IMR-90 (cell line): ENCODE data around the gene SAXO1. TPM values are rescaled to one million over a fixed set of nuclear protein-coding genes. Genes with fewer than 3 reads are reported as not detected.

Experiments used
- ATAC-seq: fragments of 200-7000 bp; cut with Tn5 transposase; 2 replicates; pipeline ENCODE4 v1.9.1; 2020; ENCODE audit warnings: low read depth, mild to moderate bottlenecking, moderate library complexity
- BruUV-seq: library from RNA; stranded (reverse); fragments of 400-500 nt; replicated peaks from 2 replicates; lab custom pipeline; 2021; lab: Mats Ljungman, UMichigan
- CTCF ChIA-PET: fragments of 300-600 bp; formaldehyde crosslinking; extraction: SDS; loops from one replicate; lab custom pipeline; 2021; ENCODE audit warnings: antibody characterized with exemption; lab: Yijun Ruan, JAX
- POLR2A ChIA-PET: fragments of 300-600 bp; sonication (Branson Sonifier 250); formaldehyde crosslinking; loops from one replicate; lab custom pipeline; 2022; ENCODE audit warnings: antibody characterized with exemption; ENCODE audit not compliant: unreplicated experiment; lab: Charles Lee
- DNase-seq: peaks from one replicate; pipeline ENCODE4 v3.0.0; 2013
- H2AFZ ChIP-seq: replicated peaks from 2 replicates; pipeline ENCODE3; 2013; ENCODE audit warnings: low read length, mild to moderate bottlenecking; ENCODE audit not compliant: poor library complexity
- H2AK5ac ChIP-seq: 2 replicates; pipeline ENCODE4 v1.6.1; 2013; ENCODE audit warnings: low read depth, low read length, inconsistent platforms
- H2AK9ac ChIP-seq: replicated peaks from 2 replicates; pipeline ENCODE3; 2013; ENCODE audit warnings: mild to moderate bottlenecking, low read depth, low read length, moderate library complexity; ENCODE audit not compliant: poor library complexity
- H2BK120ac ChIP-seq: 2 replicates; pipeline ENCODE4 v1.6.1; 2013; ENCODE audit warnings: low read depth, low read length, inconsistent platforms
- H2BK15ac ChIP-seq: 3 replicates; pipeline ENCODE4 v1.6.1; 2013; ENCODE audit warnings: low read depth, low read length, inconsistent platforms
- H2BK20ac ChIP-seq: 2 replicates; pipeline ENCODE4 v1.6.1; 2013; ENCODE audit warnings: low read depth, mild to moderate bottlenecking, inconsistent platforms, low read length, moderate library complexity
- H2BK5ac ChIP-seq: 2 replicates; pipeline ENCODE4 v1.6.1; 2013; ENCODE audit warnings: mild to moderate bottlenecking, low read depth, low read length, inconsistent platforms; ENCODE audit not compliant: poor library complexity, severe bottlenecking
- H3K14ac ChIP-seq: replicated peaks from 2 replicates; pipeline ENCODE4 v1.6.1; 2013; ENCODE audit warnings: low read depth, low read length, inconsistent platforms
- H3K18ac ChIP-seq: 2 replicates; pipeline ENCODE4 v1.6.1; 2013; ENCODE audit warnings: low read depth, low read length, control low read depth
- H3K23ac ChIP-seq: 2 replicates; pipeline ENCODE4 v1.6.1; 2013; ENCODE audit warnings: low read depth, low read length, inconsistent platforms
- H3K27ac ChIP-seq: 2 replicates; pipeline ENCODE4 v1.5.1; 2013; ENCODE audit warnings: mild to moderate bottlenecking, control low read depth, low read length; ENCODE audit not compliant: insufficient read depth
- H3K27me3 ChIP-seq: 2 replicates; pipeline ENCODE4 v1.6.1; 2013; ENCODE audit warnings: low read length; ENCODE audit not compliant: control insufficient read depth, insufficient read depth
- H3K36me3 ChIP-seq: 2 replicates; pipeline ENCODE4 v1.6.1; 2013; ENCODE audit warnings: low read length, mixed read lengths; ENCODE audit not compliant: control insufficient read depth, insufficient read depth
- H3K4ac ChIP-seq: 2 replicates; pipeline ENCODE4 v1.6.1; 2013; ENCODE audit warnings: low read depth, low read length, inconsistent platforms
- H3K4me1 ChIP-seq: 2 replicates; pipeline ENCODE4 v1.6.1; 2013; ENCODE audit warnings: low read length, mixed read lengths; ENCODE audit not compliant: control insufficient read depth, insufficient read depth
- H3K4me2 ChIP-seq: 2 replicates; pipeline ENCODE4 v1.6.1; 2013; ENCODE audit warnings: low read depth, mild to moderate bottlenecking, control low read depth, low read length, moderate library complexity
- H3K4me3 ChIP-seq: 2 replicates; pipeline ENCODE4 v1.5.1; 2013; ENCODE audit warnings: low read depth, mild to moderate bottlenecking, control low read depth, low read length, moderate library complexity; ENCODE audit not compliant: insufficient read depth
- H3K56ac ChIP-seq: 2 replicates; pipeline ENCODE4 v1.6.1; 2013; ENCODE audit warnings: low read length, inconsistent platforms; ENCODE audit not compliant: insufficient read depth; ENCODE audit errors: extremely low read depth
- H3K79me1 ChIP-seq, 2 experiments: 2 replicates each; pipeline ENCODE4 v1.6.1; 2013; ENCODE audit warnings: low read length in 2 of 2, inconsistent platforms in 1 of 2, low read depth in 1 of 2
- H3K9ac ChIP-seq: 2 replicates; pipeline ENCODE4 v1.6.1; 2013; ENCODE audit warnings: low read depth, low read length, control low read depth
- H3K9me1 ChIP-seq: 2 replicates; pipeline ENCODE4 v1.6.1; 2013; ENCODE audit warnings: low read length, inconsistent platforms; ENCODE audit not compliant: insufficient read depth
- H3K9me3 ChIP-seq: 2 replicates; pipeline ENCODE4 v1.6.1; 2013; ENCODE audit warnings: low read length; ENCODE audit not compliant: control insufficient read depth, insufficient read depth
- H4K20me1 ChIP-seq: 2 replicates; pipeline ENCODE4 v1.6.1; 2013; ENCODE audit warnings: low read length, inconsistent platforms; ENCODE audit not compliant: insufficient read depth
- H4K5ac ChIP-seq: 2 replicates; pipeline ENCODE4 v1.6.1; 2013; ENCODE audit warnings: mild to moderate bottlenecking, low read depth, low read length, control low read depth
- H4K8ac ChIP-seq, 2 experiments: 2 replicates each; pipeline ENCODE4 v1.6.1; 2013; ENCODE audit warnings: low read depth in 2 of 2, low read length in 2 of 2, control low read depth in 1 of 2, inconsistent platforms in 1 of 2
- H4K91ac ChIP-seq: 2 replicates; pipeline ENCODE4 v1.6.1; 2013; ENCODE audit warnings: low read depth, low read length, inconsistent platforms; ENCODE audit not compliant: insufficient read depth
- BHLHE40 ChIP-seq: fragments of 150-350 bp; IDR thresholded peaks from 2 replicates; pipeline ENCODE4 v1.6.1; 2016; ENCODE audit warnings: mild to moderate bottlenecking, low read depth, low read length
- CEBPB ChIP-seq: IDR thresholded peaks from 2 replicates; pipeline ENCODE4 v1.6.1; 2012; ENCODE audit warnings: low read depth, low read length, improper control_type of control experiment
- CHD1 ChIP-seq: IDR thresholded peaks from 2 replicates; pipeline ENCODE4 v1.6.1; 2012; ENCODE audit warnings: low read depth, low read length, improper control_type of control experiment
- CTCF ChIP-seq: conservative IDR thresholded peaks from 2 replicates; pipeline ENCODE4 v1.5.1; 2012; ENCODE audit warnings: mild to moderate bottlenecking, low read depth, low read length, improper control_type of control experiment
- ELK1 ChIP-seq: fragments of 150-350 bp; IDR thresholded peaks from 2 replicates; pipeline ENCODE4 v1.6.1; 2016; ENCODE audit warnings: low read depth, mild to moderate bottlenecking, low read length, moderate library complexity, borderline replicate concordance
- FOS ChIP-seq: fragments of 150-350 bp; IDR thresholded peaks from 2 replicates; pipeline ENCODE4 v1.6.1; 2016; ENCODE audit warnings: low read depth, low read length
- MAFK ChIP-seq: IDR thresholded peaks from 2 replicates; pipeline ENCODE4 v1.6.1; 2012; ENCODE audit warnings: low read depth, low read length, improper control_type of control experiment
- MAZ ChIP-seq: IDR thresholded peaks from 2 replicates; pipeline ENCODE4 v1.6.1; 2012; ENCODE audit warnings: low read depth, mild to moderate bottlenecking, low read length, improper control_type of control experiment, moderate library complexity, borderline replicate concordance
- MXI1 ChIP-seq: IDR thresholded peaks from 2 replicates; pipeline ENCODE4 v1.6.1; 2012; ENCODE audit warnings: low read depth, mild to moderate bottlenecking, low read length, moderate library complexity, borderline replicate concordance
- NFE2L2 ChIP-seq: fragments of 150-350 bp; IDR thresholded peaks from 2 replicates; pipeline ENCODE4 v1.6.1; 2016; ENCODE audit warnings: low read depth, mild to moderate bottlenecking, low read length
- POLR2A ChIP-seq: IDR thresholded peaks from 2 replicates; pipeline ENCODE4 v1.6.1; 2012; ENCODE audit warnings: mild to moderate bottlenecking, low read depth, low read length
- RAD21 ChIP-seq: IDR thresholded peaks from 2 replicates; pipeline ENCODE4 v1.6.1; 2012; ENCODE audit warnings: low read length, improper control_type of control experiment
- RCOR1 ChIP-seq: IDR thresholded peaks from 2 replicates; pipeline ENCODE4 v1.6.1; 2012; ENCODE audit warnings: mild to moderate bottlenecking, low read length, improper control_type of control experiment; ENCODE audit not compliant: insufficient replicate concordance
- RFX5 ChIP-seq: IDR thresholded peaks from 2 replicates; pipeline ENCODE4 v1.8.0; 2012; ENCODE audit warnings: low read depth, mild to moderate bottlenecking, low read length, moderate library complexity
- SMC3 ChIP-seq: fragments of 150-350 bp; IDR thresholded peaks from 2 replicates; pipeline ENCODE4 v1.6.1; 2016; ENCODE audit warnings: low read depth, mild to moderate bottlenecking, antibody characterized with exemption, low read length, moderate library complexity
- USF2 ChIP-seq: fragments of 150-350 bp; IDR thresholded peaks from 2 replicates; pipeline ENCODE4 v1.6.1; 2017; ENCODE audit warnings: mild to moderate bottlenecking, antibody characterized with exemption, low read length, low read depth
- WGBS, 2 experiments: methylation state at CpG; one replicate each; pipeline versions ENCODE4 v1.1.5 to v1.1.7; 2013; ENCODE audit warnings: missing lambda C conversion rate in 2 of 2; ENCODE audit not compliant: insufficient read length in 1 of 2; ENCODE audit errors: extremely low coverage in 2 of 2; 5-methylcytosine and 5-hydroxymethylcytosine counted together
- dilution Hi-C: fragments of 300-500 bp; cut with HindIII; formaldehyde crosslinking; loops from one replicate; pipeline ENCODE4 v1.14.3; 2018; ENCODE audit warnings: low sequenced_read_pairs; ENCODE audit not compliant: unreplicated experiment
- in situ Hi-C: fragments of 300-500 bp; cut with MboI; formaldehyde crosslinking; loops from 3 replicates; pipeline ENCODE4 v1.14.3; 2019; ENCODE audit warnings: low sequenced_read_pairs, inconsistent platforms, mixed read lengths
- intact Hi-C: fragments of 100-400 bp; cut with micrococcal nuclease; formaldehyde crosslinking; loops from 2 replicates; pipeline ENCODE4 v1.10.0; 2022
- polyA plus RNA-seq, 3 experiments: library from polyadenylated mRNA; depleted of rRNA; stranded (reverse); fragments of >200 nt; gene quantifications; 2 replicates each; pipeline ENCODE4 v1.2.3, GENCODE V29; 2012; ENCODE audit warnings: low replicate concordance in 1 of 3
- total RNA-seq: library from RNA; depleted of rRNA; stranded (reverse); fragments of >200 nt; gene quantifications from 2 replicates; pipeline ENCODE4 v1.2.3, GENCODE V29; 2012

The SAXO1 gene
- total and polyA plus RNA-seq, 2 of the 4 experiments (the other 2 are of a cell fraction): not detected

GRCh38 chr9:19027825-19028224 lies 5.2 kb downstream of the SAXO1 start:
- dilution Hi-C loops: no loop called here
- no peak for DNase-seq

More at GRCh38 chr9:19027825-19028224, 5.2 kb downstream of the SAXO1 start:
- H3K9me3 ChIP-seq: no peaks in the 10 kb centered on the region
- H2BK20ac ChIP-seq: no peak overlapping the region
- H2BK15ac ChIP-seq: no peak overlapping the region
- no peak overlapping the region for H4K5ac ChIP-seq
- H3K4me2 ChIP-seq: no peak overlapping the region
- TF ChIP-seq MAFK: no peak
- TF ChIP-seq RFX5: no peak
- no peak for TF ChIP-seq SMC3
- TF ChIP-seq POLR2A: no peak
- no peak for TF ChIP-seq CTCF
- no peak for TF ChIP-seq BHLHE40
- no peak for TF ChIP-seq FOS
- TF ChIP-seq USF2: no peak
- no peak for TF ChIP-seq CEBPB
- TF ChIP-seq ELK1: no peak
- no peak for TF ChIP-seq RCOR1
- TF ChIP-seq CHD1: no peak
- TF ChIP-seq NFE2L2: no peak
- TF ChIP-seq MXI1: no peak
- no peak for TF ChIP-seq MAZ
- TF ChIP-seq RAD21: no peak
- ChIA-PET POLR2A (no interaction called here), CTCF (interaction anchor here (1.0 to 2.4 kb wide), 4 partner anchors 391 to 1217 kb away, joined by 3 to 21 read pairs (median 8); no protein-coding TSS in a partner anchor)
- no peak overlapping the region for H3K18ac ChIP-seq
- no peak overlapping the region for H2AFZ ChIP-seq
- no peaks in the 10 kb centered on the region for H4K20me1 ChIP-seq
- no peak overlapping the region for H3K9ac ChIP-seq
- no peak overlapping the region for H2BK5ac ChIP-seq
- H4K8ac ChIP-seq: no peak overlapping the region
- H3K27ac ChIP-seq: no peak overlapping the region
- peaks cover 3% of the 10 kb centered on the region; the same call in 1 of the 2 replicates for H3K27me3 ChIP-seq
- no peak overlapping the region for H2AK5ac ChIP-seq
- H2AK9ac ChIP-seq: no peak overlapping the region
- no peak overlapping the region for H3K4me3 ChIP-seq
- in situ Hi-C loops: loop anchor here (5.0 to 25.0 kb wide), 2 partner anchors 771 to 1491 kb away; no protein-coding TSS in a partner anchor
- H3K23ac ChIP-seq: no peak overlapping the region
- no TSS peak for BruUV-seq
- no peaks in the 10 kb centered on the region for H3K9me1 ChIP-seq
- H3K4ac ChIP-seq: no peak overlapping the region
- intact Hi-C loops: loop anchor here (2.0 to 10.0 kb wide), 3 partner anchors 536 to 1503 kb away; no protein-coding TSS in a partner anchor
- H2BK120ac ChIP-seq: no peak overlapping the region
- no peaks in the 10 kb centered on the region for H3K4me1 ChIP-seq
- ATAC-seq: no peak
- 93% methylated on average over 12 of the region's 22 CpGs; no CpG with 5 or more reads in 1 of the 2 experiments for WGBS, 2 experiments
- no peak overlapping the region for H3K14ac ChIP-seq
- H3K36me3 ChIP-seq: no peaks in the 10 kb centered on the region
- H3K56ac ChIP-seq: no peak overlapping the region
- no peaks in the 10 kb centered on the region for H3K79me1 ChIP-seq
- H4K91ac ChIP-seq: no peak overlapping the region
